ENCODE results near the gene PTGES3. TPM values are rescaled to one million over a fixed set of nuclear protein-coding genes. Genes with fewer than 3 reads are reported as not detected.
A peak's percentile ranks its signal among the peaks of the same experiment; 100 is the strongest.
"Not testable (repeated sequence)": the region's sequence is repeated elsewhere in the genome, so short reads cannot be mapped to it uniquely, and the experiment has no call there.

The PTGES3 gene
- total RNA-seq: 301 and 302 TPM in 2 replicates

GRCh38 chr12:56688129-56688845, at the start of gene PTGES3:
PTGES3 (minus strand) TSS chr12:56688284; CDS start chr12:56687999, 285 bp downstream.
- H3K27me3 Mint-ChIP-seq (ENCODE audit: insufficient read depth): no peaks in the 10 kb centered on the region
- no peaks in the 10 kb centered on the region for H3K9me3 Mint-ChIP-seq
- peak within 1 kb of the TSS; percentile 100 for H3K4me3 Mint-ChIP-seq

GRCh38 chr12:56728139-56728861, 40.2 kb upstream of the PTGES3 start:
- intact Hi-C loops (cut with micrococcal nuclease): no loop called here
- Mint-ChIP-seq H3K36me3 (ENCODE audit: low read depth) (peaks cover 34% of the 10 kb centered on the region), H3K4me3 (no peak overlapping the region), H3K4me1 (ENCODE audit: low read depth) (peaks cover 17% of the 10 kb centered on the region), H3K27ac (no peak overlapping the region), H3K9me3 (no peaks in the 10 kb centered on the region), H3K27me3 (ENCODE audit: insufficient read depth) (peaks cover 1% of the 10 kb centered on the region)
- DNase-seq (ENCODE audit: low spot score): no peak

More at GRCh38 chr12:56688129-56688845, at the start of gene PTGES3:
- Mint-ChIP-seq H3K4me1 (ENCODE audit: low read depth) (peaks cover 23% of the 10 kb centered on the region), H3K36me3 (ENCODE audit: low read depth) (peaks cover 20% of the 10 kb centered on the region), H3K27ac (peak within 1 kb of the TSS; percentile 100)
- peak; percentile 98 for DNase-seq (ENCODE audit: low spot score)
- intact Hi-C loops (cut with micrococcal nuclease): loop anchor here (1.0 to 10.0 kb wide), 18 partner anchors 11 to 861 kb away; partner anchors contain the start of genes DDIT3, DNAJC14, MBD6 and MYL6

- Mint-ChIP-seq H3K36me3 (ENCODE audit: low read depth) (peaks cover 48% of the 10 kb centered on the region), H3K4me3 (peak overlapping the region; percentile 91), H3K4me1 (ENCODE audit: low read depth) (peaks cover 38% of the 10 kb centered on the region), H3K27ac (peak overlapping the region; percentile 91)
- H3K27me3 Mint-ChIP-seq (ENCODE audit: insufficient read depth); DNase-seq (ENCODE audit: low spot score); H3K9me3 Mint-ChIP-seq; intact Hi-C loops (cut with micrococcal nuclease): not testable (repeated sequence)
Measured at GRCh38 chr12:56726196-56726675, 38.2 kb upstream of the PTGES3 start.

- Mint-ChIP-seq H3K27ac (peak overlapping the region; percentile 91), H3K4me1 (ENCODE audit: low read depth) (peaks cover 43% of the 10 kb centered on the region), H3K36me3 (ENCODE audit: low read depth) (peaks cover 49% of the 10 kb centered on the region), H3K9me3 (no peaks in the 10 kb centered on the region), H3K27me3 (ENCODE audit: insufficient read depth) (peaks cover 1% of the 10 kb centered on the region), H3K4me3 (peak overlapping the region; percentile 91)
- no peak for DNase-seq (ENCODE audit: low spot score)
- intact Hi-C loops (cut with micrococcal nuclease): loop anchor here (1.0 to 2.0 kb wide), 10 partner anchors 27 to 1027 kb away; partner anchors contain the start of genes CDK4, DDIT3, PRIM1 and PTGES3
Measured at GRCh38 chr12:56725723-56726102, 37.6 kb upstream of the PTGES3 start.

- peak within 1 kb of the TSS; percentile 91 for H3K4me3 Mint-ChIP-seq
- DNase-seq (ENCODE audit: low spot score): peak; percentile 98
- H3K9me3 Mint-ChIP-seq: no peaks in the 10 kb centered on the region
- peaks cover 54% of the 10 kb centered on the region for H3K36me3 Mint-ChIP-seq (ENCODE audit: low read depth)
- peak within 1 kb of the TSS; percentile 91 for H3K27ac Mint-ChIP-seq
- peaks cover 48% of the 10 kb centered on the region for H3K4me1 Mint-ChIP-seq (ENCODE audit: low read depth)
- intact Hi-C loops (cut with micrococcal nuclease): loop anchor here (1.0 to 2.0 kb wide), 10 partner anchors 27 to 1027 kb away; partner anchors contain the start of genes CDK4, DDIT3, PRIM1 and PTGES3
- H3K27me3 Mint-ChIP-seq (ENCODE audit: insufficient read depth): peaks cover 1% of the 10 kb centered on the region
Measured at GRCh38 chr12:56724972-56725722, 37.1 kb upstream of the PTGES3 start, which contains the start of gene NACA. NACA (minus strand) TSS chr12:56725299; CDS start chr12:56724521, 778 bp downstream.

- peaks cover 54% of the 10 kb centered on the region for H3K4me1 Mint-ChIP-seq (ENCODE audit: low read depth)
- no peak for DNase-seq (ENCODE audit: low spot score)
- H3K27me3 Mint-ChIP-seq (ENCODE audit: insufficient read depth): peaks cover 1% of the 10 kb centered on the region
- intact Hi-C loops (cut with micrococcal nuclease): loop anchor here (2.0 kb wide), 2 partner anchors 88 to 796 kb away; partner anchors contain the start of gene DDIT3
- H3K27ac Mint-ChIP-seq: peak overlapping the region; percentile 91
- H3K9me3 Mint-ChIP-seq: no peaks in the 10 kb centered on the region
- peak overlapping the region; percentile 91 for H3K4me3 Mint-ChIP-seq
- H3K36me3 Mint-ChIP-seq (ENCODE audit: low read depth): peaks cover 57% of the 10 kb centered on the region
Measured at GRCh38 chr12:56724701-56724971, 36.6 kb upstream of the PTGES3 start.

- Mint-ChIP-seq H3K9me3 (no peaks in the 10 kb centered on the region), H3K4me3 (peak overlapping the region; percentile 91), H3K27ac (peak overlapping the region; percentile 91), H3K4me1 (ENCODE audit: low read depth) (peaks cover 59% of the 10 kb centered on the region), H3K27me3 (ENCODE audit: insufficient read depth) (peaks cover 1% of the 10 kb centered on the region), H3K36me3 (ENCODE audit: low read depth) (peaks cover 62% of the 10 kb centered on the region)
- no peak for DNase-seq (ENCODE audit: low spot score)
- intact Hi-C loops (cut with micrococcal nuclease): loop anchor here (2.0 kb wide), 2 partner anchors 87 to 797 kb away; partner anchors contain the start of gene DDIT3
Measured at GRCh38 chr12:56723889-56724700, 36.0 kb upstream of the PTGES3 start.

- H3K4me3 Mint-ChIP-seq: peak overlapping the region; percentile 91
- peak overlapping the region; percentile 30 for H3K27ac Mint-ChIP-seq
- H3K9me3 Mint-ChIP-seq: no peaks in the 10 kb centered on the region
- H3K27me3 Mint-ChIP-seq (ENCODE audit: insufficient read depth): peaks cover 1% of the 10 kb centered on the region
- H3K36me3 Mint-ChIP-seq (ENCODE audit: low read depth): peaks cover 67% of the 10 kb centered on the region
- intact Hi-C loops (cut with micrococcal nuclease): no loop called here
- DNase-seq (ENCODE audit: low spot score): no peak
- peaks cover 65% of the 10 kb centered on the region for H3K4me1 Mint-ChIP-seq (ENCODE audit: low read depth)
Measured at GRCh38 chr12:56723352-56723751, 35.3 kb upstream of the PTGES3 start.

GRCh38 chr12:56722832-56723231, 34.7 kb upstream of the PTGES3 start:
- intact Hi-C loops (cut with micrococcal nuclease): no loop called here
- H3K4me1 Mint-ChIP-seq (ENCODE audit: low read depth): peaks cover 65% of the 10 kb centered on the region
- H3K9me3 Mint-ChIP-seq: no peaks in the 10 kb centered on the region
- H3K4me3 Mint-ChIP-seq: peak overlapping the region; percentile 91
- DNase-seq (ENCODE audit: low spot score): no peak
- peaks cover 67% of the 10 kb centered on the region for H3K36me3 Mint-ChIP-seq (ENCODE audit: low read depth)
- peaks cover 1% of the 10 kb centered on the region for H3K27me3 Mint-ChIP-seq (ENCODE audit: insufficient read depth)
- H3K27ac Mint-ChIP-seq: peak overlapping the region; percentile 78

GRCh38 chr12:56721721-56722120, 33.6 kb upstream of the PTGES3 start:
- peak overlapping the region; percentile 76 for H3K27ac Mint-ChIP-seq
- intact Hi-C loops (cut with micrococcal nuclease): no loop called here

GRCh38 chr12:56721216-56721615, 33.1 kb upstream of the PTGES3 start:
- no peaks in the 10 kb centered on the region for H3K9me3 Mint-ChIP-seq
- H3K4me3 Mint-ChIP-seq: peak overlapping the region; percentile 45
- H3K36me3 Mint-ChIP-seq (ENCODE audit: low read depth): peaks cover 71% of the 10 kb centered on the region
- peaks cover 1% of the 10 kb centered on the region for H3K27me3 Mint-ChIP-seq (ENCODE audit: insufficient read depth)
- DNase-seq (ENCODE audit: low spot score): no peak
- intact Hi-C loops (cut with micrococcal nuclease): no loop called here
- peaks cover 74% of the 10 kb centered on the region for H3K4me1 Mint-ChIP-seq (ENCODE audit: low read depth)
- peak overlapping the region; percentile 76 for H3K27ac Mint-ChIP-seq

More at GRCh38 chr12:56721721-56722120, 33.6 kb upstream of the PTGES3 start:
- H3K4me1 Mint-ChIP-seq (ENCODE audit: low read depth): peaks cover 70% of the 10 kb centered on the region
- peaks cover 1% of the 10 kb centered on the region for H3K27me3 Mint-ChIP-seq (ENCODE audit: insufficient read depth)
- no peak for DNase-seq (ENCODE audit: low spot score)
- peaks cover 67% of the 10 kb centered on the region for H3K36me3 Mint-ChIP-seq (ENCODE audit: low read depth)
- no peaks in the 10 kb centered on the region for H3K9me3 Mint-ChIP-seq
- H3K4me3 Mint-ChIP-seq: peak overlapping the region; percentile 91

All from activated T-helper 1 cell treated with anti-CD3 and anti-CD28 coated beads, Interleukin-12 subunit alpha, Interleukin-12 subunit beta, Interleukin-2, Interleukin-4 antibody, amounts not matched to agents 30 ng/mL and 10 ng/mL and 1 ng/mL, durations not matched to agents 14 hours and 24 hours and 36 hours (primary cell).